ENCODE data around the gene TLE1.

The TLE1 gene

DNA sequence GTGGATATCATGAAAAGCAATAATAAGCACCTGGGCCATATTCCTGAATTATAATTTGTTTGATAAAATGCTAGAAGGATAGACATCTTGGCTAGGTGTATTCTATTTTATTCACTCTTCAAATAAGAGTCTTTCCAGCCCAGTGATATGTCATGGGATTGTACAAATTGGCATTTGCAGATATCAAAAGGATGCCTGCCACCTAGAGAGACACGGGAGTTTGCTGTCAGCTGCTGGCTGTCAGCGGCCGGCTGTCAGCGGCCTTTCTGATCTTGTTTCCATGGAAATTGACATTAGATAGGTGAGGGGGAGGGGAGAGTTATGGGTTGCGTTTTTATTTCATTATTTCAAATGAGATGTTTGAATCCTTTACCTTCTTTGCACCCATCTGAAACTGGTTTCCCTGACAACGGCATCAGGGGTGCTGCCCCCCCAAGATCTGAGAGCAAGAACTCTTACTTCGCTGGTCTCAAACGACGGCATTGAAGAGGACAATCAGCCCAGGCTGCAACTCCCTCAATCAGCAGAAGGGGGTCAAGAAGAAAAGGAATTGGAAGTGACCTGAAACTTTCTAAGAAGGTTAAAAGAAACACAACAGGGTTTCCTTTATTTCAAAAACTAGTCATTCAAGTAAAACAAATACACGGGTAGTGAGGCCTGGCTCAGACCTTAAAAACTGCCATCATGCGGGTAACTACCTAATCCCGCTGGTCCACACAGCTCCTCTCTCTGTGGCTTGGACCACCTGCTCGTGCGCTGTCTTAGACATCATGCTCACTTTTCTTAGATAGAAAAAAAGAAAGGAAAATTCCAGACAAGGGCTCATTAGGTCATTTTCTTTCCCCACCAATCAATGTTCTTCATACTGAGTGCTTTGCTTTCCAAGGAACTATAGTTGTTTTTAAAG is 115.7 kb downstream of the TLE1 start:
- no peak for DNase-seq (ENCODE audit: low spot score)

DNA sequence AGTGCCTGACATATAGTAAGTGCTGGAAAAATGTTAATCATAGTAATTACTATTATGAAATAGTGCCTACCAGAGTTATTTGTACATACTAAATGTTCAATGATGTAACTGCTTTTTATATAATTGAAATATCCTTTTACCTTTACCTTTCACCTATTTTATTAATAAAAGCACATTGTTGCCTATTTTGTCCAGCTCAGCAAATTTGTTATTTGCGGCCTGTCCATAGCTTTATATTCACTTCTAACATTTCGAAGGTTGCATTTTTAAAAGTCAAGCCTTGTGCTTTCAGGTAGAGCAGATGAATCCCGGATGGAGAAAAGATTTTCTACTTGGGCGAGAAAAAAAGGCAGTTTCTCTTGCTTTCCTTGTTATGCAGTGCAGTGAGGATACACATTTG is 119.3 kb downstream of the TLE1 start:
- no peak for DNase-seq (ENCODE audit: low spot score)

DNA sequence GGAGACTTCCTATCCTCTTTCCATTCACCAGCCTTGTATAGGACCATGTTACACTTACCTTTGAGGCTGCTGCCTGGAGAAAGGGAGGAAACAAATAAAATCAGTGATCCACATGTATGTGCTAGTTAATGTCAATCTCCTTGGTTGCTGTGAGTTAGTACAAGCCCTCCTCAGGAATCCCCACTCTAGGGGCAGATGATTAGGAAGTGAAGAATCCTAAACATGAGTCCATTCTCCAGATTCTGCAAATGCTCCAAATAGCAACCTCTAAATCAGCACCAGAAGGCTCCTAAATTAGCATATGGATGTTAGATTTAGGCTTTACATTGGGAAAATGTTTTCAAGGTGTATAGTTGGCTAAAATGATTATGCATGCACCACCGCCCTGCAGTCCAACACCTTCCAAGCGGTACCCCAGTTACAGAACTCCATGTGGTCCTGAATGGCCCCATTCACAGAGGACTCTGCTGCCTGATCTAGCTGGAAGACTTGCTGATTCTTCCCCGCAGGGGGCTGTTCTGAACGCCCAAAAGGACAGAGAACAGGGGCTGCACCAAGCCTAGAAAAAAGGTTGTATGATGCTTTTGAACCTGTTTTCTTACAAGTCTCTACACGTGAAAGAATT is 123.2 kb downstream of the TLE1 start:
- DNase-seq (ENCODE audit: low spot score) = no peak

DNA sequence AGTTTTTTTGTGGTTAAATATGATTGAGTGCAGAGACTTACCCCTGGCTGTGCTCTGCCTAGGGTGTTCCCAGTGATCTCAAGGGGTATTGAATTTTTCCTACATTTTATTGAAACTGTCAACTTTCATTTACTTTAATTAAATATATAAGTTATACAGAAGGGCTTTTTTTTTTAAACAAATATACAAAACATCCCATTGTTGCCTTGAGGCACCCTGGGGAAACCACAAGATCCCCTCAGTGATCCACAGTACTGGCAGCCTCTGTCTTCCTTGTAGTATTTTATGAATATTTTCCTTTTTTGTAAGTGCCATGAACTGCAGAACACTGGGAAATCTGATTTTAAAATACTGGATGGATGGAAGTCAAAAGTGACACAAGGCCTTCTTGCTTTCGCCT is 123.7 kb downstream of the TLE1 start:
- no peak for DNase-seq (ENCODE audit: low spot score)

DNA sequence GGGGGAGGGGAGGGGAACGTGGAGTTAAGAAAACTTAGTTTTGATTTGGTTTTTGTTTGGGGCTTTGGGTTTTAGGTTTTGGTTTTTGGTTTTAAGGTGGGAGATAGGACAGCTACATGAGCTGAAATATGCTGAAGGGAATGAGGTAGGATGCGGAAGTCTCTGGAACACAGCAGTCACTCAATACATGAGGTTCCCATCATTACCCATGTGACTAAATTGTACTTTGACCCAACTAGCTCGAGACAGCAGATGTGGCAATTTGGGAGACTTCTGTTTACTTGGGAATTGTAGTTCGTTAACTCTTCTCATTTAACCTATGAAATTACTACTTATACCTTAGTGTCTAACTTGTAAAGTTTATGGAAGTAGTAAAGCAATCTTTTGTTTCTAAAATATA is 124.2 kb downstream of the TLE1 start:
- no peak for DNase-seq (ENCODE audit: low spot score)

DNA sequence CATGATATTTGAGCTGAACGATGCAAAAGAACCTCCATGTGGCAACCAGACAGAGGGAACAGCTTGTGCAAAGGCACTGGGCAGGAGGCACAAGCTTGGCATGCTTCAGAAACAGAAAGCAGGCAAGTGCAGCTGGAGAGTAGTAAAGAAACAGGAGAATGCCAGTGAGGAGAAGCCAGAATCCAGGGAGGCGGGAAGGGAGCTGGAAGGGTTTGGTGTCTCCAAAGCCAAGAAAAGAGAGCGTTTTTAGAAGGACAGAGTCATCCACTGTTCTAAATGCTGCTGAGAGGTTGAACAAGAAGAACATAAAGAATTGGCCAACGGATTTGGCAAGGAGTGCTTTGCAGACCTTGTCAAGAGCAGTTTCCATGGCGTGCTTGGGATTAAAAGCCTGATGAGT is 124.7 kb downstream of the TLE1 start:
- no peak for DNase-seq (ENCODE audit: low spot score)

DNA sequence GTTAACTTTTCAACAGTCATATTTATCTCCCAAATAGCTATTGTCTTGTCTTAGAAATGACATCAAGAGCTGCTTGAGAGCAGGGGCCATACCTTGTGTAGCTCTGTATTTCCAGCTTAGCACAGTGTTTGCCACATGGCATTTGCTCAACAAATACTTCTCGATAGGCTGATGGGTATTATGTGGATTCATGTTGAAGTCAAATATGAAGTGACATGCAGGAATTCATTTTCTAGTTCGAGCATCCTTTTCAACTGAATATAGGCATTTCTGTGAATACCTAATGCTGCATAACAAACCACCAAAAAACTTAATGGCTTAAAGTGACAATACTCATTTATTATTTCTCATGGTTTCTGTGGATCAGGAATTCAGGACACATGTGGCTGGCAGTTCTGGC is 125.6 kb downstream of the TLE1 start:
- no peak for DNase-seq (ENCODE audit: low spot score)

DNA sequence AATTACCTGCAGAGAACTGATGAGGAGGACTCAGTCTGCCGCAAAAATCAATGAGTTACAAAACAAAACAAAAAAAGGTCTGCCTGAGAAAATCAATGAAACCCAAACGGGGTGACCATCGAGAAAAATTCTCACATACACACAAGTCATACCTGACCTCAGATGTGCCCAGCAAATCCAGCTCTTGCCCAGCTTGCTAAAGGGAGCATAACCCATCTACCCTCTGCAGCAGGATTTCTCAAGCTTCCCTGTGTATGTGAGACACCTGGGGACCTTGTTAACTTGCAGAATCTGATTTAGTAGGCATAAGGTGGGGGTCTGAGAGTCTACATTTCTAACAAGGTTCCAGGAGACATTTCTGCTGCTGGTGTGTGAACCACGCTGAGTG is 126.3 kb downstream of the TLE1 start:
- no peak for DNase-seq (ENCODE audit: low spot score)

DNA sequence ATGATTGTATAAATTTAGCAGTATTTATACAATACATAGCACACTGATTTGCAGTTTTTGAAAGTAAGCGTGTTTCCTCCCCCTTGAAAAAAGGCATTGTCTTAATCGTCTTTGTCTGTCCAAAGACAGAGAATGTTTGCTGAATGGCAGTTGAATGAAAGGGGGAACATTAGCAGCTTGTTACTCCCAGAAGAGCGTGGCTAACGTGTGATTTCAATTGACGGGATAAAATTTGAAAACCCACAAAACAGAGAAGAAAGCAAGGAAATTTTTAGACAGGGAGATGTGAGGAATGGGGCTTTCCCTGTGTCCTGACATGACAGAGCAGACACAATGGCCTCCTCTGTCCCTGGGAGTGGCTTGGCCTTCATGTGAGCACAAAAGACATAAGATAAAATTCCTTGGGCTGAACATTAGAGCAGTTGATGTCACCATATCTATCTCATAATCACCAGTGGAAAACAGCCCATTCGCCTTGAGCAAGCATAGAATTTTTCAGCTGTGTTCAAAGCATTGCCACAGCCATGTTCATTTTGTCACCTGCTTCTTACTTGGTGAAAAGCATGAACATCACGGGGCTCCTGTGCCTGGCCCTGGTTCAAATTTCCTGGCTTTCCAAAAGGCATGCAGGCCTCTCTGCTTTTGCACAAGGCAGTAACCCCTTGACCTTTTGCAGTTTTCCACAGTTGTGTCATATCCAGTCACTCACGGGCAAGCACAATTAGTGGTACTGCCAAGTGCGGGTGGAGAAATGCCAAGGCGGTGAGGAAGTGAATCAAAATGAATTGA is 126.9 kb downstream of the TLE1 start:
- DNase-seq (ENCODE audit: low spot score) = no peak

DNA sequence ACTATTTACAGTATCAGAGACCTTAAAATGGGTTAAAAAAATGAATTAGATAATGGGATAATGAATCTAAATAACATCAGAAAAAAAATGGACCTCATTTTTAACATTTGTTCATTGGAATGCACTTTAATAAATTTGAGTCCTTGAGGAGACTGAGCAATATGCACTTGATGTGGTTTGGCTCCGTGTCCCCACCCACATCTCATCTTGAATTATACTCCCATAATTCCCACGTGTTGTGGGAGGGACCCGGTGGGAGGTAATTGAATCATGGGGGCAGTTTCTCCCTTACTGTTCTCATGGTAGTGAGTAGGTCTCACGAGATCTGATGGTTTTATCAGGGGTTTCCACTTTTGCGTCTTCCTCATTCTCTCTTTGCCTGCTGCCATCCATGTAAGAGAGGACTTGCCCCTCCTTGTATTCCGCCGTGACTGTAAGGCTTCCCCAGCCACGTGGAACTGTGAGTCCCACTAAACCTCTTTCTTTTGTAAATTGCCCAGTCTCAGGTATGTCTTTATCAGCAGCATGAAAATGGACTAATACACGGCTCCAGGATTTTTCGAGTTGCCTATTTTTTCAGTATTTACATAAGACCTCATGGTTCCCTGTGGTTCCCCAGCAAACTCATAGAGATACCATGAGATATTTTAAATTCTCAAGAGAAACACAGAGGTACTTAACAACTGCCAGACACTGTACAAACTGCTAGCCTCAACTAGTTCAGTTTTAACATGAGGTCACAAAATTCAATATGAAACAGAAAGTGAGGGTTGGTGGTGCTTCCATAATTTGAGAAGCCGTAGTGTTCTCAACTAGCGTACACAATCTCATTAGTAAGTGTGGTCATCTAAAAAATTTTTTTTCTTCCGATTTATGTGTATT is 128.3 kb downstream of the TLE1 start:
- no peak for DNase-seq (ENCODE audit: low spot score)

DNA sequence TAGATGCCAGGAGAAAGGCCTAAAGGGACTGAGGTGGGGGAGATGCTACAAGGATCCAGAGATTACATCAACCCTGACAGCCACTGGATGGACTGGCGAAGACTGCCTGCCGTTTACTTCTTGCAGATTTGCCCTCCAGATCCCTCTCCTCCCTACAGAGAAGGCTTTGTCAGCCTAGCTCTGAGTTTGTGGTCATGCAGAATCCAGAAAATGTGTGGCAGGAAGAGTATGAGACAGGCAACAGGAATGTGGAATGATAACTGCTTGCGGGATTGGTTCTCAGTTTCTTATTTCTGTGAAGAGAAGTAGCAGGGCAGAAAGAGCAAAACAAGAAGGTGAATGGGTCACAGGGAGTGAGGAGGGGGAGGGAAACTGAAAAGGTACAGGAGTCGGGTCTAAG is 129.6 kb downstream of the TLE1 start:
- DNase-seq (ENCODE audit: low spot score) = no peak

DNA sequence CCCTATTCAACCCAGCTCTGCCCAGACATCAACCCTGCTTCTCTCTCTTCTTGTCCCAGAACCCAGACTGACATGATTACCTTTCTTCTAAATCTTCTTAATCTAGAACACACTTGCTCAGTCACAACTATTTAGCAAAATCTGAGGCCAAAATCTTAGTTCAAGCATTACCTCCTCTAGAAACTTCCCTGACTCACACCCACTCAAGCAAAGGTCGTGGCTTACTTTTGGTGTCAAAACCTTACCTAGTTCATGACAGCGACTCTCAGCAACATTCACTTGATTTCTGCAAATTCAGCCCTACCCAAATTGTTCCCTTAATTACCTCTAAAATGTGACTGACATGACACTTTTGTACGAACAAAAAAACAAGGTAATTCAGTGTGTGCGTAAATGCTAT is 130.2 kb downstream of the TLE1 start:
- DNase-seq (ENCODE audit: low spot score) = no peak

DNA sequence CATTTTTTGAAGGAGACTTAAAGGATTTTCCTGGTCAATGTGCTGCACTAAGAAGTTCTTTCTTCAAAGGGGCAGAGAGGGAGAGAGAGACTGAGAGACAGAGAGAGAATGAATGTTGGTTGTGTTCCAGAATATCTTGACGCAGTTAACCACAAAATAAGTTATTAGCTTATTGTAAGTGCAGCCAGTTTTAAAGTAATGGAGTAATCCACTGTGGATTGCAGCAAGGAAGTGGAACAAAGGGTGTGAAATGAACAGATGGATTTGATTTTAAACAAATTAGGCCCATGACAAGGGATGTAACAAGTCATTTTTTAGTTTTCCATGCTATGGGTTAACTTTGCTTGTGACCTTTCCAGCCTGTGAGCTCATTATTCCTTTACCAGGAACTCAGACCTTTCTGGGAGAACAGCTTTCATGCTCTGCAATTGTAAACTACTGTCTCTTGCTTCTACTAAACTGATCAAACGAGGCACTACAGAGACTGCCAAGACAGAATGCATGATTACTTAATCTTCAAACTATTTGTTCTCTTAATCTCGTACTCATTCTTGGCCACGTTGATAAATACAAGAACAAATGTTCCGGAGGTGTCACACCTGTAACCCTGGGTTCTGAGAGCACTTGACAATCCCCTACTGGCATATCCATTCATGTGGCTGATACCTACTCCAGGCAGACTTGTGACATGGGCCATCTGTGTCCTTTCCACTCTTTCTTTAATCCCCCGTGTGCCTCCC is 131.1 kb downstream of the TLE1 start:
- no peak for DNase-seq (ENCODE audit: low spot score)

DNA sequence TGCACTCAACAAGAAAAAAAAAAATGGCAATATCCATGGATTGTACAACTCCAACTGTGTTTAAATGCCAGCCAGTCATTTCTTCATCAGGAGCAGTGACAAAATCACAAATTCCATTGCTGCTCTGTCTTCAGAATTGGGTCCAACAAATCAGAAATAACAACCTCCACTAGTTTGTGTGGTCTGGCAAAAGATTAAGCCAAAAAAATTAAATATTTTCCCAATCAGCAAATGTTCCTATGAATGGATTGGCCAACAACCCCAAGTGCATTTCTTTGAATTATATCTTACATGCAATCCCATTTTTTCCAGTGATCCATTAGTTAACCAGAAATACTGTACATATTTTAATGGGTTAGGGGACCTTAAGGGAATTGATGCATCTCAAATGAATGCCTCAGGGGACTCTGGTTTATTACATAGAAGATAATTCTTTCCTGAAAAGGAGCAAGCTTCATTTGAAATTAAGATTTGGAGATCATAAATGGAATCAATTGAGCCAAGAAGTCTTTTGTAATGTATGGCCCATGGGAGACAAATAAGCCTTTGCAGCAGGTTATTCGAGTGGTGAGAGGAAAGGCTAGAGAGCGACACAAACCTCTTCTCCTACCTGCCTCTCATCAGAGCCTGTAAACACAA is 131.8 kb downstream of the TLE1 start:
- DNase-seq (ENCODE audit: low spot score) = no peak

DNA sequence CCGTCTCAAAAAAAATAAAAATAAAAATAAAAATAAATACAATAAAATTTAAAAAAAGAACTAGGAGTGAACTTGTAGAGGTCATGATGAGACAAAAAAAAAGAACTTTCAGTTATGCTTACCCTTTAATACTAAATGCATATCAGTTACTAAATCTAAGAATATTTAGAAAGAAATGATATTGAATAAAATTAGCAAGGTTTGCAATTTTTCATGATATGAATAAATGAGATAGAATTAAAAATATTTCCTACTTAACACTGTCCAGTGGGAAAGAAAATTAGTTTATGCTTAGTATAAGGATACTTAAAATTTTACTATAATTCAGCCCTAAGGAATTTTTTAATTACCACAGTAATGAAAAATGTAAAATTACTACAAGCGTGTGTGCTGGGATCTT is 132.4 kb downstream of the TLE1 start:
- no peak for DNase-seq (ENCODE audit: low spot score)

DNA sequence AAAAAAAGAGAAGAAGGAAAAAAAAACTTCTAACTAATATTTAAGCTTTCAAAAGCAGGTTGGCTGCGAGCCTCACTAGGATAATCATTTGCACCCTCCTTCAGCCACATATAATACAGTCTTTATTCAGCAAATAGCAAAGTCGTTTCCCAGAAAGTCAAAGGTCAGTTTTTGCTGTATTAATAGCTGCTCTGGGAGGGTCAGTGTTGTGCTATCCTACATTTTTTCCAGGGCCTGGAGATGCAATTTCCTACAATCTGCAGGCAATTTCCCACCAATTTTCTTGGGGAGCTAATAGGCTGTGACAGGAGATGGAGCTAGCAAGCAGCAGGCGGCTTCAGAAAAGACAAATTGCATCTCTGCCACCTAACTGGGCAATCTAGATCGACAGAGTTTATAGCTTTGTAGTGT is 136.8 kb downstream of the TLE1 start:
- DNase-seq (ENCODE audit: low spot score) = no peak

DNA sequence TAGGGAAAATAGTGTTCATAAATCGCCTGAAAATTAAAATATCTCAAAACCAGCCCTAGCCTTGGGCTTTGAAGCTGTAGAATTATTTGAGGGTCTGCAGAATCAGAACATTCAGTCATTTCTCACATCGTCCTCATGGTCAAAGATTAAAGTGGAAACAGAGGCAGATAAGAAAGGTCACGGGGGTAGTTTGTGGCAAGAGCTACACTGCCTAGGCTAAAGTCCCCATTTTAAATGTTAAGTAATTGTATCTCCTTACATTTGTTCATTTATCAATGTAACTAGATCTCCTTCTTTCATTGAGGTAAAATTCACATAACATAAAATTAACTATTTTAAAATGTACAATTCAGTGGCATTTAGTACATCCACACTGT is 139.2 kb downstream of the TLE1 start:
- no peak for DNase-seq (ENCODE audit: low spot score)

DNA sequence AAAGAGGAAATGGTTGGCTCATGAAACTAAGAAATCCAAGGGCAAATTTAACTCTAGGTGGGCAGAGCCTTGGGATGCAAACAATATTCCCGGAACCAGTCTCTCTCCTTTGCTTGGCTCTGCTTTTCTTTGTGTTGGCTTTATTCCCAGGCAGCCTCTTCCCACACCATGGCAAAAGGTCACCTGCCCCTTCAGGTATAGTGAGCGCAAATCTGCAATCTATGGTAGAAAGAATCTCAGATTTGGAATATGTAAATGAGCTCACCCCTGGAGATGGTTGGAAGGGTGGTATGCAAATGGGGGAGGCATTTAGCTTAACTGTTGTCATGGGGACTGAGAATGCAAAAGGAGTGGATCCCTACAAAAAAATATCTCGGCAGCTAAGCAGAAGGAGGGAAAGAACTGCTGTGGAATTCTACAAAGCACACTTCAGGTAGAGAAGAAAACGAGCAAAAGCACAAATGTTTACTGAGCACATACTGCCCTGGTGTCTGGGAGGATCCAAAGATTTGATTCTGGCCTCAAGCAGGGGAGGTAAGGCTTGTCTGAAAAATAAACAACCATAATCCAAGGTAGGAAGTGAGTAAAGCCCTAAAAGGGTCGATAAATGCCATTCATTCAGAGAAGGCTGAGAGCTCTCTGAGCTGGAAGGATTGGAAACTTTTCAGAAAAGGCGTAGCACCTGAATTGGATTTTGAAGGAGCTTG is 139.7 kb downstream of the TLE1 start:
- DNase-seq (ENCODE audit: low spot score) = no peak

DNA sequence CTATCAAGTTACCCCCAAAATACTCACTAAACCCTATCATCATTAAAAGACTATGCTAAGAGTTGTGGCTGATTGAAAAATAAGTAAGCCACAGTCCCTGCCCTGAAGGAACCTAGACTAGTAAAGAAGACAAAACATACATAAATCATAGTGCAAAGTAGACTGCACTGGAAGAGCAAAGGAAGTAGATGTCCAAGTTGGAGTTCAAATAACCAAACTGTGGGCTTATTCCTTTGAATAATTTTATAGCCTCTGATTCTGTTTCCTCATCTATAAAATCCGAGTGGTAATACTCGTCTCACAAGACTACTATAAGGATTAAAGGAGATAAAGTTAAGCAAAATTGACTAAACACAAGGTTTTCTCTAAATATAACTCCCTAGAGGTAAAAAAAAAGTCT is 140.4 kb downstream of the TLE1 start:
- DNase-seq (ENCODE audit: low spot score) = no peak

DNA sequence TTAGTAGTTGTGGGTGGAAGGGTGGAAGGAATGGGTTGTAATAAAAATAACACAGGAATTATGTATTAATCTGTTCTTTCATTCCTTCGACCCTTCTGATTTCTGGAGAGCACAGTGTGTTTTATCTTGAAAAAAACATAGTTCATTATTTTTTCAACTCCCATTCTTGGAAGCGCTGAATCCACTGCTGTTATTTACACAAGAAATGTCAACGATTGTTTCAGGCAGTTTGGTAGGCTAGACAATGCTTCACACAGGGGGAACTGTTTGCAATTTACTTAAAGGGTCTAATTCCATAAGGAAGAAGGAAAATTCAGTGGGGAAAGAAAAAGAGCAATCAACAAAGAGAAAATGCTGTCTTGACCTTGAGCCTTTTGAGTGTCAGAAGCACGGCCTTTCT is 142.9 kb downstream of the TLE1 start:
- DNase-seq (ENCODE audit: low spot score) = no peak
